KMS-11 (cell line): ENCODE data around the gene TMEM94.

Experiments used
- H2AFZ ChIP-seq: fragments of 200-600 bp; sonication (generic); 2 replicates; pipeline ENCODE4 v1.6.1; 2016; ENCODE audit warnings: antibody characterized with exemption, mixed run types, low read depth
- H3K27ac ChIP-seq: fragments of 200-600 bp; sonication (generic); 2 replicates; pipeline ENCODE4 v1.6.1; 2016; ENCODE audit warnings: mild to moderate bottlenecking, mixed run types
- H3K27me3 ChIP-seq: fragments of 200-600 bp; sonication (generic); 2 replicates; pipeline ENCODE4 v1.6.1; 2017; ENCODE audit warnings: mild to moderate bottlenecking, low read depth, mixed run types, moderate library complexity; ENCODE audit not compliant: insufficient read depth
- H3K36me3 ChIP-seq: fragments of 200-600 bp; sonication (generic); 2 replicates; pipeline ENCODE4 v1.6.1; 2017; ENCODE audit warnings: mild to moderate bottlenecking, mixed run types; ENCODE audit not compliant: insufficient read depth
- H3K4me1 ChIP-seq: fragments of 200-600 bp; sonication (generic); 2 replicates; pipeline ENCODE4 v1.6.1; 2016; ENCODE audit warnings: mild to moderate bottlenecking, low read depth, mixed run types; ENCODE audit not compliant: poor library complexity, severe bottlenecking
- H3K4me2 ChIP-seq: fragments of 200-600 bp; sonication (generic); 2 replicates; pipeline ENCODE4 v1.7.0; 2016; ENCODE audit warnings: mild to moderate bottlenecking, mixed run types
- H3K4me3 ChIP-seq: fragments of 200-600 bp; sonication (generic); IDR thresholded peaks from 2 replicates; pipeline ENCODE4 v1.6.1; 2017; ENCODE audit warnings: low read depth, low read length, mixed read lengths; ENCODE audit not compliant: insufficient read depth
- H3K79me2 ChIP-seq: fragments of 200-600 bp; sonication (generic); 2 replicates; pipeline ENCODE4 v1.6.1; 2016; ENCODE audit warnings: low read depth, mixed run types; ENCODE audit not compliant: insufficient read depth
- H3K9ac ChIP-seq: fragments of 200-600 bp; sonication (generic); 2 replicates; pipeline ENCODE4 v1.6.1; 2016; ENCODE audit warnings: mild to moderate bottlenecking, mixed run types
- H4K20me1 ChIP-seq: fragments of 200-600 bp; sonication (generic); 2 replicates; pipeline ENCODE4 v1.6.1; 2016; ENCODE audit warnings: mild to moderate bottlenecking, mixed run types; ENCODE audit not compliant: insufficient read depth
- TF ChIP-seq, protein P1 (sequence below): fragments of 200-600 bp; sonication (generic); conservative IDR thresholded peaks from 2 replicates; pipeline ENCODE4 v1.6.1; 2017; ENCODE audit warnings: low read depth, mild to moderate bottlenecking, antibody characterized with exemption, low read length, moderate library complexity, mixed read lengths

TMEM94 gene

GRCh38 chr17:75492555-75493168 lies 36.2 kb downstream of the TMEM94 start:
- H3K4me2 ChIP-seq: no peak overlapping the region
- H3K4me3 ChIP-seq: no peak overlapping the region
- TF ChIP-seq, protein P1, sequence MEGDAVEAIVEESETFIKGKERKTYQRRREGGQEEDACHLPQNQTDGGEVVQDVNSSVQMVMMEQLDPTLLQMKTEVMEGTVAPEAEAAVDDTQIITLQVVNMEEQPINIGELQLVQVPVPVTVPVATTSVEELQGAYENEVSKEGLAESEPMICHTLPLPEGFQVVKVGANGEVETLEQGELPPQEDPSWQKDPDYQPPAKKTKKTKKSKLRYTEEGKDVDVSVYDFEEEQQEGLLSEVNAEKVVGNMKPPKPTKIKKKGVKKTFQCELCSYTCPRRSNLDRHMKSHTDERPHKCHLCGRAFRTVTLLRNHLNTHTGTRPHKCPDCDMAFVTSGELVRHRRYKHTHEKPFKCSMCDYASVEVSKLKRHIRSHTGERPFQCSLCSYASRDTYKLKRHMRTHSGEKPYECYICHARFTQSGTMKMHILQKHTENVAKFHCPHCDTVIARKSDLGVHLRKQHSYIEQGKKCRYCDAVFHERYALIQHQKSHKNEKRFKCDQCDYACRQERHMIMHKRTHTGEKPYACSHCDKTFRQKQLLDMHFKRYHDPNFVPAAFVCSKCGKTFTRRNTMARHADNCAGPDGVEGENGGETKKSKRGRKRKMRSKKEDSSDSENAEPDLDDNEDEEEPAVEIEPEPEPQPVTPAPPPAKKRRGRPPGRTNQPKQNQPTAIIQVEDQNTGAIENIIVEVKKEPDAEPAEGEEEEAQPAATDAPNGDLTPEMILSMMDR: no peak
- no peaks in the 10 kb centered on the region for H3K27me3 ChIP-seq
- no peaks in the 10 kb centered on the region for H3K79me2 ChIP-seq
- H2AFZ ChIP-seq: no peak overlapping the region
- H3K9ac ChIP-seq: no peak overlapping the region
- H3K4me1 ChIP-seq: no peaks in the 10 kb centered on the region
- no peak overlapping the region for H3K27ac ChIP-seq
- H3K36me3 ChIP-seq: no peaks in the 10 kb centered on the region
- H4K20me1 ChIP-seq: no peaks in the 10 kb centered on the region

- H2AFZ ChIP-seq: no peak overlapping the region
- no peak overlapping the region for H3K4me2 ChIP-seq
- no peaks in the 10 kb centered on the region for H3K27me3 ChIP-seq
- no peaks in the 10 kb centered on the region for H3K79me2 ChIP-seq
- no peaks in the 10 kb centered on the region for H3K36me3 ChIP-seq
- H4K20me1 ChIP-seq: no peaks in the 10 kb centered on the region
- no peak overlapping the region for H3K4me3 ChIP-seq
- H3K4me1 ChIP-seq: no peaks in the 10 kb centered on the region
- H3K9ac ChIP-seq: no peak overlapping the region
- H3K27ac ChIP-seq: no peak overlapping the region
- TF ChIP-seq, protein P1: no peak
Measured at GRCh38 chr17:75493476-75494129, 37.2 kb downstream of the TMEM94 start.

- Histone ChIP-seq H2AFZ (no peak overlapping the region), H3K27ac (no peak overlapping the region), H3K9ac (no peak overlapping the region), H3K4me2 (no peak overlapping the region), H4K20me1 (no peaks in the 10 kb centered on the region), H3K4me1 (no peaks in the 10 kb centered on the region), H3K4me3 (no peak overlapping the region), H3K36me3 (no peaks in the 10 kb centered on the region), H3K79me2 (no peaks in the 10 kb centered on the region), H3K27me3 (no peaks in the 10 kb centered on the region)
- TF ChIP-seq, protein P1: no peak
Measured at GRCh38 chr17:75494326-75494877, 38.0 kb downstream of the TMEM94 start.

- Histone ChIP-seq H3K27me3 (no peaks in the 10 kb centered on the region), H3K79me2 (no peaks in the 10 kb centered on the region), H3K9ac (no peak overlapping the region), H3K4me1 (no peaks in the 10 kb centered on the region), H3K27ac (no peak overlapping the region), H4K20me1 (no peaks in the 10 kb centered on the region), H3K4me2 (no peak overlapping the region), H3K4me3 (no peak overlapping the region), H2AFZ (no peak overlapping the region), H3K36me3 (no peaks in the 10 kb centered on the region)
- TF ChIP-seq, protein P1: no peak
Measured at GRCh38 chr17:75496005-75496404, 39.6 kb downstream of the TMEM94 start.
